K562 treated with DMSO at 1 percent for 12 hours (cell line): ENCODE data around the gene DCAF12. TPM values are rescaled to one million over a fixed set of nuclear protein-coding genes. Genes with fewer than 3 reads are reported as not detected.

ENCODE experiments used
- total RNA-seq: library from RNA; unstranded; fragments of 300-600 nt; gene quantifications from 2 replicates; pipeline ENCODE4 v1.2.3, GENCODE V29; 2022; ENCODE audit not compliant: insufficient read depth

Gene DCAF12
- total RNA-seq = 17.1 and 34.3 TPM in 2 replicates

GRCh38 chr9:34126207-34127034, at the start of gene DCAF12:
Gene DCAF12, minus strand, starts transcription at chr9:34126698. Its CDS starts 267 bp downstream, at chr9:34126431.

DNA sequence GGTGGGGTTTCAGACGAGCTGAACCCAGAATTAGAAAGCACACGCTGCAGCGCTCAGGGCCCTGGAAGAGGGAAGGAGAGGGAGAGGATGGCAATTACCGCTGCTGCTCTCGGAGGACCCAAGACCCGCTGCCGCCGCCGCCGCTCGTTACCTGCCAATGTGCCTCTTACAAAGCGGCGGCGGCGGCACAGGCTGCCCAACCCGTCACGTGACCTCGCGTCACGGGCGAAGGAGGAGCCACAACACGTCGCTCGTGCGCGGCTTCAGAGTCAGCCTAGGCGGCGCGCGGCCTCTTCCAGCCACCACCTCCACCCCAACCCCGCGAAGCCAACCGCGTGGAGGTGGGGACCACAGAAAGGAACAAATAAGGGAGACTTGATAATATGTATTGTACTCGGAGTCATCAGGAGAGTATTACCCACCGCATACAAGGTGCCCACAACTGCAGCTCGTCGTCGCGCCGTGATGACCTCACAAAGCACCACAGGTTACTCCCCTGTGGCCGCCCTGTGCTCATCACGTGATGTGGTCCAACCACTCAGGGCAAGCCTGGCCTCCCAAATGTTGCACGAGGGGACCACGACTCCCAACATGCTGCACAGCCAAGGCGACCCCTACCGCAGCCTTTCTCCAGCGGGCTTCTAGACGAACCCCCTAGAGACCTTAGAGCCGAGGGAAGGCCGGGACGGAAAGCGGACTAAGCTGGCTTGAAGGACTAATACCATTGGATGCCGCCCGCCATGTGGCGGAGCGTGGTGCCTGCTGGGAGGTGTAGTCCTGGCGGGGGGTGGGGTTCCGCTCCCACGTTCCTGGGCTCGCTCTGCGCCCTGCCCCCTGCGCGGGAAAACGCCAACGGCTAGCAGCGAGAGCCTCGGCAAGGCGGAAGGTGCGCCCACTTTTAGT, 77.5 kb downstream of the DCAF12 start, which contains the start of gene UBAP2:
Gene UBAP2, minus strand, starts transcription at position 161 of the 903 bp plus-strand sequence. CDS start 31,739 bp downstream, outside the sequence.

Other genes with a start within 250 kb of the DCAF12 start
- 15.4 and 42.1 TPM in 2 replicates for gene UBAP2, start 77.8 kb downstream of the DCAF12 start, total RNA-seq
- 15.7 and 28.0 TPM in 2 replicates for gene UBAP1, start 52.3 kb upstream of the DCAF12 start, total RNA-seq
- 2.0 and 6.2 TPM in 2 replicates for gene KIF24, start 202.6 kb upstream of the DCAF12 start, total RNA-seq
- gene NUDT2, start 202.9 kb upstream of the DCAF12 start, total RNA-seq = 12.5 and 17.3 TPM in 2 replicates